Upper lobe of left lung (tissue), 4 donors: ENCODE results near the gene HOXA5.

Source experiments
- CTCF ChIP-seq, 6 experiments: fragments of 450-650 bp in 4 of 6; fragments of 200-600 bp in 2 of 6; sonication (generic) in 2 of 6; IDR thresholded peaks; one replicate each; pipeline ENCODE4 v1.5.1; 2016 to 2019; ENCODE audit warnings: antibody characterized with exemption in 6 of 6
- EP300 ChIP-seq, 4 donors: sonication (generic); formaldehyde crosslinking; IDR thresholded peaks; one replicate each; pipeline ENCODE4 v1.5.1; 2017; ENCODE audit warnings: antibody characterized with exemption in 4 of 4, control low read depth in 2 of 4
- POLR2A ChIP-seq, 4 donors: fragments of 450-650 bp; IDR thresholded peaks; one replicate each; pipeline ENCODE4 v1.5.1; 2016 to 2017; ENCODE audit warnings: antibody characterized with exemption in 4 of 4, mild to moderate bottlenecking in 2 of 4
- POLR2AphosphoS5 ChIP-seq, 2 donors: sonication (generic); formaldehyde crosslinking; IDR thresholded peaks; one replicate each; pipeline ENCODE4 v1.5.1; 2017; ENCODE audit warnings: antibody characterized with exemption in 2 of 2

DNA sequence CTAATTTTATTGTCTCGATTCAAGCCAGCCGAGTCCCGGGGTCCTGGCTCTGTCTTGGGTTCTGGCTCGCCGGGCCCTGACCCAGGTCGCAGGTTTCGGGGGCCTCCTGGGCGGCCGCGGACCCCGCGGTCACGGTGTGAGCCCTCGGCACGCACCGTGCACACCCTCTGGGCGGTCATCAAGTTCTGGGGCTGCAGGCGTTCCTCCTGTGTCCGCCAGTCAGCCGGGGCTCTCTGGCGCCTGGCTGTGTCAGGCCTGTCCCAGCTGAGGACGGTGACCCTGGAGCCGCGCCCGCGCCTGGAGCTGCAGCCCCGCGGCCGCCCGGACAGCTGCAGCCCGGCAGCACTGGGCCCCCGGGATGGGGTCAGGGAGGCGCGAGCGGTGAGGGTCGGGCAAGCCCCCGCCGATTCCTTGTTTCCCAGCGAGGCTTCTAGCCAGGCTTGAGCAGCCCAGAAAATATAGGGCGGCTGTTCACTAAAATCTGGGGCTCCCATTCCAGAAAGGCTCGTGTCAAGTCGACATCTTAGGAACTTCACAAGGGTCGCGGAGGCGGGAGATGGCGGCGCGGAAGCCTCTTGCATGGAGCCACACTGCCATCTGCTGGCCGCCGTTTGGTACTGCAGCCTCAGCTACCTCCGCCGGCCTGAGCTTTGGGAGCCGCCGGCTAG, 17.2 kb upstream of the HOXA5 start:
- TF ChIP-seq CTCF (IDR thresholded peaks at IDR 0.05) = peak; percentile 98 to 99 (median 99)
- no peak for TF ChIP-seq EP300 (IDR thresholded peaks at IDR 0.05)
- no peak for TF ChIP-seq POLR2A (IDR thresholded peaks at IDR 0.05)
- TF ChIP-seq POLR2AphosphoS5 (IDR thresholded peaks at IDR 0.05) = no peak
